ENCODE measurements around the gene ACADM. TPM values are rescaled to one million over a fixed set of nuclear protein-coding genes. Genes with fewer than 3 reads are reported as not detected.

The ACADM gene
- total RNA-seq, 1 experiment from 2014 or later, result 48.7 TPM

DNA sequence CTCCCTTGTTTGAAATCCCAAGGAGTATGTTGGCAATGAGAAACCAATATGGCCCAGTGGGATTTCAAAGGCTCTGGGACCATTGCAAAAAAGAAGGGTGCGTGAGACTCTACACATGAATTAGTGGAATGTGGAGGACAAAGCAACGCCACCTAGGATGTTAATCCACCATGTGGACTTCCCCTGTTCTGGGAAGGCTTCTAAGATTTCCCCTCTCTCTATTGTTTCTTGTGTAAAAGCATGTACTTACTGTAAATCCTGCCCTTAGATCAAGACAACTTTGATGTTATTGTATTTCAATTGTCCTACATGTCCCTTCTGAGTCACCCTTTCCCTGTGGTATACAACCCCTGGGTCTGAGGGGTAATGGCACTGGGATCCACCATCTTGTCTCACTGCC, 4.7 kb upstream of the ACADM start:
- H4K20me1 ChIP-seq (ENCODE audit: insufficient read depth), result no peaks in the 10 kb centered on the region
- no peaks in the 10 kb centered on the region for H3K27me3 ChIP-seq (ENCODE audit: insufficient read depth, low read length)
- BruUV-seq (replicated peaks), result no TSS peak
- H3K4me1 ChIP-seq (ENCODE audit: control insufficient read depth in 1 of 2, insufficient read depth in 2 of 2, low read length in 2 of 2), result peaks cover 6 to 12% of the 10 kb centered on the region in 2 experiments
- H3K4me2 ChIP-seq (ENCODE audit: low read length), result no peak overlapping the region
- ChIA-PET CTCF (no interaction called here), RAD21 (ENCODE audit: low non-redundant PET in 1 of 2, low total read pairs in 2 of 2, uncharacterized antibody in 2 of 2, unreplicated experiment in 2 of 2) (no interaction called here), POLR2A (no interaction called here)
- no peak overlapping the region for H2AFZ ChIP-seq (ENCODE audit: low read depth, low read length, poor library complexity, severe bottlenecking)
- H3K9me2 ChIP-seq (ENCODE audit: insufficient read depth), result no peaks in the 10 kb centered on the region
- no peaks in the 10 kb centered on the region for H3K36me3 ChIP-seq (ENCODE audit: control insufficient read depth in 1 of 2, insufficient read depth in 2 of 2, low read length in 2 of 2)
- no peak overlapping the region for H3K27ac ChIP-seq (ENCODE audit: low read depth, low read length)
- peaks cover 2% of the 10 kb centered on the region for H3K79me2 ChIP-seq (ENCODE audit: insufficient read depth, low read length)
- intact Hi-C loops (cut with micrococcal nuclease), result no loop called here
- no peak overlapping the region for H3K4me3 ChIP-seq (replicated peaks in 1 of 2; ENCODE audit: low read depth in 1 of 2, low read length in 2 of 2)
- no peak for DNase-seq (ENCODE audit: low read depth, low spot score)
- TF ChIP-seq JUND (IDR thresholded peaks at IDR 0.05), result no peak
- no peak for TF ChIP-seq ZNF274 (IDR thresholded peaks at IDR 0.05; ENCODE audit: low read depth, low read length)
- no peak for TF ChIP-seq POLR2AphosphoS5 (IDR thresholded peaks at IDR 0.05; ENCODE audit: low read depth, low read length)
- no peak for TF ChIP-seq POLR2A (IDR thresholded peaks at IDR 0.05; ENCODE audit: borderline replicate concordance, extremely low read depth, insufficient read depth, insufficient read length)
- TF ChIP-seq EGR1 (IDR thresholded peaks at IDR 0.05; ENCODE audit: low read depth), result no peak
- TF ChIP-seq, protein P1, sequence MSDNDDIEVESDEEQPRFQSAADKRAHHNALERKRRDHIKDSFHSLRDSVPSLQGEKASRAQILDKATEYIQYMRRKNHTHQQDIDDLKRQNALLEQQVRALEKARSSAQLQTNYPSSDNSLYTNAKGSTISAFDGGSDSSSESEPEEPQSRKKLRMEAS (IDR thresholded peaks at IDR 0.05), result no peak
- TF ChIP-seq, protein P2, sequence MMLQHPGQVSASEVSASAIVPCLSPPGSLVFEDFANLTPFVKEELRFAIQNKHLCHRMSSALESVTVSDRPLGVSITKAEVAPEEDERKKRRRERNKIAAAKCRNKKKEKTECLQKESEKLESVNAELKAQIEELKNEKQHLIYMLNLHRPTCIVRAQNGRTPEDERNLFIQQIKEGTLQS (IDR thresholded peaks at IDR 0.05), result no peak
- no peak overlapping the region for H3K9ac ChIP-seq (ENCODE audit: low read length)
- no peaks in the 10 kb centered on the region for H3K9me3 ChIP-seq (ENCODE audit: control insufficient read depth in 1 of 2, insufficient read depth in 1 of 2, low read depth in 1 of 2, low read length in 2 of 2)
- no peak for ATAC-seq

DNA sequence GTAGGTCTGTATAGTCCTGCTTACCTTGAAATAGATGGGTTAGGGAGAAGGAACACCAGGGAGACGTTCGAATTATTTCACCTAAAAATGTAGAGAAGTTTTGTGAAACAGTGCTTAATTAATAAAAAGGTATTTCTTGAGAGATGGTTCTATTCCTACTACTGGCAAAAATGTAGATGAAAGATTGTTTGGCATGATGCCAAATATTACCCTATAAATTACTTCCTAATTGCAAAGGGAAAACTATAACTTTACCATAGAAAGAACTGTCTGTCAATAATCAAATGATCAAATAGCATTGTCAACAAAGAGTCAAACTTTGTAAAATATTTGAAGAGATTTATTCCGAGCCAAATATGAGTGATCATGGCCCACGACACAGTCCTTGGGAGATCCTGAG, 4.2 kb upstream of the ACADM start:
- Histone ChIP-seq H3K79me2 (ENCODE audit: insufficient read depth, low read length) (peaks cover 8% of the 10 kb centered on the region), H3K36me3 (ENCODE audit: control insufficient read depth in 1 of 2, insufficient read depth in 2 of 2, low read length in 2 of 2) (no peaks in the 10 kb centered on the region), H3K4me3 (replicated peaks in 1 of 2; ENCODE audit: low read depth in 1 of 2, low read length in 2 of 2) (no peak overlapping the region), H4K20me1 (ENCODE audit: insufficient read depth) (no peaks in the 10 kb centered on the region), H3K4me2 (ENCODE audit: low read length) (no peak overlapping the region), H3K27me3 (ENCODE audit: insufficient read depth, low read length) (no peaks in the 10 kb centered on the region), H3K4me1 (ENCODE audit: control insufficient read depth in 1 of 2, insufficient read depth in 2 of 2, low read length in 2 of 2) (peaks cover 6 to 13% of the 10 kb centered on the region in 2 experiments), H3K27ac (ENCODE audit: low read depth, low read length) (no peak overlapping the region), H3K9me3 (ENCODE audit: control insufficient read depth in 1 of 2, insufficient read depth in 1 of 2, low read depth in 1 of 2, low read length in 2 of 2) (no peaks in the 10 kb centered on the region), H3K9me2 (ENCODE audit: insufficient read depth) (no peaks in the 10 kb centered on the region), H3K9ac (ENCODE audit: low read length) (no peak overlapping the region), H2AFZ (ENCODE audit: low read depth, low read length, poor library complexity, severe bottlenecking) (no peak overlapping the region)
- ChIA-PET CTCF (no interaction called here), RAD21 (ENCODE audit: low non-redundant PET in 1 of 2, low total read pairs in 2 of 2, uncharacterized antibody in 2 of 2, unreplicated experiment in 2 of 2) (no interaction called here), POLR2A (no interaction called here)
- TF ChIP-seq EZH2 (IDR thresholded peaks at IDR 0.05) (no peak), JUND (IDR thresholded peaks at IDR 0.05) (no peak), FOSL1 (IDR thresholded peaks at IDR 0.05; ENCODE audit: low read depth) (no peak)
- TF ChIP-seq, protein P3, sequence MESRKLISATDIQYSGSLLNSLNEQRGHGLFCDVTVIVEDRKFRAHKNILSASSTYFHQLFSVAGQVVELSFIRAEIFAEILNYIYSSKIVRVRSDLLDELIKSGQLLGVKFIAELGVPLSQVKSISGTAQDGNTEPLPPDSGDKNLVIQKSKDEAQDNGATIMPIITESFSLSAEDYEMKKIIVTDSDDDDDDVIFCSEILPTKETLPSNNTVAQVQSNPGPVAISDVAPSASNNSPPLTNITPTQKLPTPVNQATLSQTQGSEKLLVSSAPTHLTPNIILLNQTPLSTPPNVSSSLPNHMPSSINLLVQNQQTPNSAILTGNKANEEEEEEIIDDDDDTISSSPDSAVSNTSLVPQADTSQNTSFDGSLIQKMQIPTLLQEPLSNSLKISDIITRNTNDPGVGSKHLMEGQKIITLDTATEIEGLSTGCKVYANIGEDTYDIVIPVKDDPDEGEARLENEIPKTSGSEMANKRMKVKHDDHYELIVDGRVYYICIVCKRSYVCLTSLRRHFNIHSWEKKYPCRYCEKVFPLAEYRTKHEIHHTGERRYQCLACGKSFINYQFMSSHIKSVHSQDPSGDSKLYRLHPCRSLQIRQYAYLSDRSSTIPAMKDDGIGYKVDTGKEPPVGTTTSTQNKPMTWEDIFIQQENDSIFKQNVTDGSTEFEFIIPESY (IDR thresholded peaks at IDR 0.05; ENCODE audit: extremely low read depth, insufficient replicate concordance, low read length), result no peak
- ATAC-seq (no peak), DNase-seq (ENCODE audit: low read depth, low spot score) (no peak)
- BruUV-seq (replicated peaks), result no TSS peak
- intact Hi-C loops (cut with micrococcal nuclease), result no loop called here

Data from HCT116 (cell line).